Skeletal muscle satellite cell (primary cell): ENCODE data around the gene ARMS2.

Source experiments
- H3K27me3 ChIP-seq: 2 replicates; pipeline ENCODE4 v1.7.0; 2013; ENCODE audit warnings: low read length; ENCODE audit not compliant: control insufficient read depth, insufficient read depth
- H3K36me3 ChIP-seq: 2 replicates; pipeline ENCODE4 v1.7.0; 2013; ENCODE audit warnings: mild to moderate bottlenecking, control low read depth, low read length; ENCODE audit not compliant: insufficient read depth
- H3K4me1 ChIP-seq: 2 replicates; pipeline ENCODE4 v1.7.0; 2013; ENCODE audit warnings: low read length; ENCODE audit not compliant: control insufficient read depth, insufficient read depth
- H3K4me2 ChIP-seq: 2 replicates; pipeline ENCODE4 v1.7.0; 2013; ENCODE audit warnings: mild to moderate bottlenecking, low read length
- H3K4me3 ChIP-seq: 2 replicates; pipeline ENCODE4 v1.7.0; 2013; ENCODE audit warnings: low read length
- H3K9ac ChIP-seq: 2 replicates; pipeline ENCODE4 v1.7.0; 2013; ENCODE audit warnings: mild to moderate bottlenecking, low read depth, low read length, moderate library complexity
- H3K9me3 ChIP-seq: replicated peaks from 2 replicates; pipeline ENCODE4 v1.7.0; 2013; ENCODE audit warnings: mild to moderate bottlenecking, control low read depth, low read length

ARMS2 gene

GRCh38 chr10:122464586-122464985 is 10.1 kb downstream of the ARMS2 start:
- H3K4me3 ChIP-seq: peak overlapping the region; percentile 80
- peak overlapping the region; percentile 97 for H3K4me2 ChIP-seq
- no peaks in the 10 kb centered on the region for H3K9me3 ChIP-seq
- H3K4me1 ChIP-seq: peaks cover 53% of the 10 kb centered on the region
- no peaks in the 10 kb centered on the region for H3K27me3 ChIP-seq
- peak overlapping the region; percentile 85 for H3K9ac ChIP-seq
- peaks cover 41% of the 10 kb centered on the region for H3K36me3 ChIP-seq

- Histone ChIP-seq H3K9ac (no peak overlapping the region), H3K27me3 (no peaks in the 10 kb centered on the region), H3K36me3 (peaks cover 41% of the 10 kb centered on the region), H3K4me1 (peaks cover 53% of the 10 kb centered on the region), H3K4me3 (no peak overlapping the region), H3K9me3 (no peaks in the 10 kb centered on the region), H3K4me2 (peak overlapping the region; percentile 97)
Observed at GRCh38 chr10:122465401-122466040, 11.1 kb downstream of the ARMS2 start.

GRCh38 chr10:122466951-122467381 is 12.5 kb downstream of the ARMS2 start:
- no peak overlapping the region for H3K9ac ChIP-seq
- H3K9me3 ChIP-seq: no peaks in the 10 kb centered on the region
- peaks cover 41% of the 10 kb centered on the region for H3K36me3 ChIP-seq
- H3K27me3 ChIP-seq: no peaks in the 10 kb centered on the region
- peaks cover 63% of the 10 kb centered on the region for H3K4me1 ChIP-seq
- H3K4me3 ChIP-seq: no peak overlapping the region
- H3K4me2 ChIP-seq: peak overlapping the region; percentile 4

- H3K9ac ChIP-seq: no peak overlapping the region
- peaks cover 68% of the 10 kb centered on the region for H3K4me1 ChIP-seq
- H3K36me3 ChIP-seq: peaks cover 41% of the 10 kb centered on the region
- H3K4me3 ChIP-seq: no peak overlapping the region
- peak overlapping the region; percentile 74 for H3K4me2 ChIP-seq
- no peaks in the 10 kb centered on the region for H3K9me3 ChIP-seq
- H3K27me3 ChIP-seq: no peaks in the 10 kb centered on the region
Observed at GRCh38 chr10:122467701-122468100, 13.2 kb downstream of the ARMS2 start.

- H3K9me3 ChIP-seq: no peaks in the 10 kb centered on the region
- peak overlapping the region; percentile 74 for H3K4me2 ChIP-seq
- peak overlapping the region; percentile 66 for H3K9ac ChIP-seq
- H3K4me3 ChIP-seq: peak overlapping the region; percentile 25
- no peaks in the 10 kb centered on the region for H3K27me3 ChIP-seq
- H3K4me1 ChIP-seq: peaks cover 66% of the 10 kb centered on the region
- peaks cover 37% of the 10 kb centered on the region for H3K36me3 ChIP-seq
Observed at GRCh38 chr10:122468307-122468925, 14.0 kb downstream of the ARMS2 start.

- Histone ChIP-seq H3K9me3 (no peaks in the 10 kb centered on the region), H3K36me3 (peaks cover 29% of the 10 kb centered on the region), H3K4me3 (peak overlapping the region; percentile 49), H3K9ac (peak overlapping the region; percentile 68), H3K4me2 (peak overlapping the region; percentile 74), H3K4me1 (peaks cover 60% of the 10 kb centered on the region), H3K27me3 (no peaks in the 10 kb centered on the region)
Observed at GRCh38 chr10:122468926-122469781, 14.7 kb downstream of the ARMS2 start.

- Histone ChIP-seq H3K4me2 (peak overlapping the region; percentile 72), H3K4me3 (peak overlapping the region; percentile 49), H3K27me3 (no peaks in the 10 kb centered on the region), H3K9me3 (no peaks in the 10 kb centered on the region), H3K36me3 (peaks cover 30% of the 10 kb centered on the region), H3K9ac (peak overlapping the region; percentile 68), H3K4me1 (peaks cover 60% of the 10 kb centered on the region)
Observed at GRCh38 chr10:122469848-122470247, 15.4 kb downstream of the ARMS2 start.

GRCh38 chr10:122471531-122472177 is 17.2 kb downstream of the ARMS2 start:
- Histone ChIP-seq H3K9me3 (no peaks in the 10 kb centered on the region), H3K27me3 (no peaks in the 10 kb centered on the region), H3K4me3 (peak overlapping the region; percentile 24), H3K9ac (no peak overlapping the region), H3K4me2 (peak overlapping the region; percentile 27), H3K4me1 (peaks cover 73% of the 10 kb centered on the region), H3K36me3 (peaks cover 32% of the 10 kb centered on the region)

GRCh38 chr10:122473116-122473515 is 18.7 kb downstream of the ARMS2 start:
- no peaks in the 10 kb centered on the region for H3K9me3 ChIP-seq
- peaks cover 25% of the 10 kb centered on the region for H3K36me3 ChIP-seq
- H3K27me3 ChIP-seq: no peaks in the 10 kb centered on the region
- no peak overlapping the region for H3K4me2 ChIP-seq
- H3K4me1 ChIP-seq: peaks cover 65% of the 10 kb centered on the region
- H3K4me3 ChIP-seq: no peak overlapping the region
- no peak overlapping the region for H3K9ac ChIP-seq

GRCh38 chr10:122474131-122474818 is 19.8 kb downstream of the ARMS2 start:
- peaks cover 56% of the 10 kb centered on the region for H3K4me1 ChIP-seq
- no peak overlapping the region for H3K9ac ChIP-seq
- H3K27me3 ChIP-seq: no peaks in the 10 kb centered on the region
- no peaks in the 10 kb centered on the region for H3K9me3 ChIP-seq
- no peak overlapping the region for H3K4me3 ChIP-seq
- peak overlapping the region; percentile 52 for H3K4me2 ChIP-seq
- peaks cover 29% of the 10 kb centered on the region for H3K36me3 ChIP-seq
